Measurements from ENCODE around the gene CELSR2.

DNA sequence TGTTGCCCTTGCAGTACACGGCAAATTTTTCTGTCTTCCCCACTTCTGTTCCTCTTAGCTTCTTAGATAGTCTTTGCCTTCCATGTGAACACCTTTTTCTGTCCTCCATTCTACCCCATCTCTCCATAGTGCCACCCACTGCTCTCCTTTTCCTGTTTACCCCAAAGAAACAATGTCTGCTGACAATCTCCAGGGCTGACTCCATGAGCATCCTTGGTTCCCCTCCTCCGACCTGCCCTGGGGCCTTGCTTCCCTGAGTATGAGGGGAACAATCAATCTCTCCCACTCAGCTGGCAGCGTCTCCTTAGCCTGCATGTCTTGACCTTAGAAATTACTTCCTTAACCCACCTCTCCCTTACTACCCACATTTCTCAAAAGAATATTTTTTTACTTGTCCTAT, 69.8 kb downstream of the CELSR2 start:
- TF ChIP-seq, protein P1, sequence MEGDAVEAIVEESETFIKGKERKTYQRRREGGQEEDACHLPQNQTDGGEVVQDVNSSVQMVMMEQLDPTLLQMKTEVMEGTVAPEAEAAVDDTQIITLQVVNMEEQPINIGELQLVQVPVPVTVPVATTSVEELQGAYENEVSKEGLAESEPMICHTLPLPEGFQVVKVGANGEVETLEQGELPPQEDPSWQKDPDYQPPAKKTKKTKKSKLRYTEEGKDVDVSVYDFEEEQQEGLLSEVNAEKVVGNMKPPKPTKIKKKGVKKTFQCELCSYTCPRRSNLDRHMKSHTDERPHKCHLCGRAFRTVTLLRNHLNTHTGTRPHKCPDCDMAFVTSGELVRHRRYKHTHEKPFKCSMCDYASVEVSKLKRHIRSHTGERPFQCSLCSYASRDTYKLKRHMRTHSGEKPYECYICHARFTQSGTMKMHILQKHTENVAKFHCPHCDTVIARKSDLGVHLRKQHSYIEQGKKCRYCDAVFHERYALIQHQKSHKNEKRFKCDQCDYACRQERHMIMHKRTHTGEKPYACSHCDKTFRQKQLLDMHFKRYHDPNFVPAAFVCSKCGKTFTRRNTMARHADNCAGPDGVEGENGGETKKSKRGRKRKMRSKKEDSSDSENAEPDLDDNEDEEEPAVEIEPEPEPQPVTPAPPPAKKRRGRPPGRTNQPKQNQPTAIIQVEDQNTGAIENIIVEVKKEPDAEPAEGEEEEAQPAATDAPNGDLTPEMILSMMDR (IDR thresholded peaks at IDR 0.05) = no peak
- TF ChIP-seq EZH2 (IDR thresholded peaks at IDR 0.05; ENCODE audit: borderline replicate concordance, insufficient read depth, low read depth, low read length, poor library complexity, severe bottlenecking) = no peak

Data from B cell (primary cell).